22Rv1 (cell line): ENCODE results near the gene CAMK2G.
"Not testable (repeated sequence)": the region's sequence is repeated elsewhere in the genome, so short reads cannot be mapped to it uniquely, and the experiment has no call there.

Source experiments
- H3K27ac ChIP-seq: fragments of 450-650 bp; 2 replicates; pipeline ENCODE4 v1.5.1; 2017
- ZFX ChIP-seq: fragments of 450-650 bp; IDR thresholded peaks from 2 replicates; pipeline ENCODE4 v1.6.1; 2017; ENCODE audit warnings: antibody characterized with exemption, borderline replicate concordance
- TF ChIP-seq, protein P1 (sequence below): fragments of 450-650 bp; IDR thresholded peaks from 2 replicates; pipeline ENCODE4 v1.5.1; 2017; ENCODE audit warnings: mild to moderate bottlenecking

The CAMK2G gene

DNA sequence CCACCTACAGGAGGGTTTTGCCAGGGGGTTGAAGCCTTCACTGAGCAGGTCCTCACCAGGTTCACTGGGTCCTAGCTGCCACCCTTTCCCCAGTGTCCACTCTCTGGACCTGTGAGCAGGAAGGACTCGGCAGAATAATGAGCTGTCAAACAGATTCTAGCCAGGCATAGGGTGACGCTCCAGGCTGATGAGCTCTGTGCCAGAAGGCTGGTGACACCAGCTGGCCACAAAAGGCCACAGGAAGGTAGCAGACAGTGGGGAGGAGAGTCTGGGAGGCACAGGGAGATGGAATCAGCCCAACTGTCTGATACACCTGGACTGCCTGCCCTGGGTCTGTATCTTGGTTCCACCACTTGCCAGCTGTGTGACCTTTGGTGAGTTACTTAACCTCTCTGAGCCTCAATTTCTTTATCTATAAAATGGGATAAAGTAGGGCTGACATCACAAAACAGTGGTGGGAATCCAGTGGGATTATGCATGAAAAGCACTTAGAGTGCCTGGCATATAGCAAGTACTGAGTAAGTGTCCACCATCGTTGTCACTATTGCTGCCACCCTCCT is 36.3 kb downstream of the CAMK2G start:
- H3K27ac ChIP-seq = no peak overlapping the region
- TF ChIP-seq, protein P1, sequence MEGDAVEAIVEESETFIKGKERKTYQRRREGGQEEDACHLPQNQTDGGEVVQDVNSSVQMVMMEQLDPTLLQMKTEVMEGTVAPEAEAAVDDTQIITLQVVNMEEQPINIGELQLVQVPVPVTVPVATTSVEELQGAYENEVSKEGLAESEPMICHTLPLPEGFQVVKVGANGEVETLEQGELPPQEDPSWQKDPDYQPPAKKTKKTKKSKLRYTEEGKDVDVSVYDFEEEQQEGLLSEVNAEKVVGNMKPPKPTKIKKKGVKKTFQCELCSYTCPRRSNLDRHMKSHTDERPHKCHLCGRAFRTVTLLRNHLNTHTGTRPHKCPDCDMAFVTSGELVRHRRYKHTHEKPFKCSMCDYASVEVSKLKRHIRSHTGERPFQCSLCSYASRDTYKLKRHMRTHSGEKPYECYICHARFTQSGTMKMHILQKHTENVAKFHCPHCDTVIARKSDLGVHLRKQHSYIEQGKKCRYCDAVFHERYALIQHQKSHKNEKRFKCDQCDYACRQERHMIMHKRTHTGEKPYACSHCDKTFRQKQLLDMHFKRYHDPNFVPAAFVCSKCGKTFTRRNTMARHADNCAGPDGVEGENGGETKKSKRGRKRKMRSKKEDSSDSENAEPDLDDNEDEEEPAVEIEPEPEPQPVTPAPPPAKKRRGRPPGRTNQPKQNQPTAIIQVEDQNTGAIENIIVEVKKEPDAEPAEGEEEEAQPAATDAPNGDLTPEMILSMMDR = no peak
- TF ChIP-seq ZFX = no peak

DNA sequence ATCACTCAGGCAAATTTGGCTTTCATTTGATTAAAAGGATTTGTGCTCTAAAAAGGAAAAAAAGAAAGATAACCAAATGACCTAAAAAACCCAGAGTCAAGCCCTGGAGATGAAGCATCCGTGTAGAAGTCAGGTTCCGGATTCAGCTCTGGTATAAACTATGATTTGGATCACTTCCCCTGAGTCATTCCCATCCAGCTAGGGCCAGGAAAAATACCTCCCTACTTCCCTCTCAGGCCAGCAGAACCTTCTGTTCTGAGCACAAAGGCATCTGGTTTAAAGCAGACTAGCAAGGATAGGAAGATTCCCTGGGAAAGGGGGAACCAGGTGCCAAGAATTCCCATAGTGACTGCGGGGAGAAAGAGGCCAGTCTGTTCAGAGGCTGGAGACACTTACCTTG is 37.3 kb downstream of the CAMK2G start:
- TF ChIP-seq, protein P1 = no peak
- no peak for TF ChIP-seq ZFX
- H3K27ac ChIP-seq = no peak overlapping the region

DNA sequence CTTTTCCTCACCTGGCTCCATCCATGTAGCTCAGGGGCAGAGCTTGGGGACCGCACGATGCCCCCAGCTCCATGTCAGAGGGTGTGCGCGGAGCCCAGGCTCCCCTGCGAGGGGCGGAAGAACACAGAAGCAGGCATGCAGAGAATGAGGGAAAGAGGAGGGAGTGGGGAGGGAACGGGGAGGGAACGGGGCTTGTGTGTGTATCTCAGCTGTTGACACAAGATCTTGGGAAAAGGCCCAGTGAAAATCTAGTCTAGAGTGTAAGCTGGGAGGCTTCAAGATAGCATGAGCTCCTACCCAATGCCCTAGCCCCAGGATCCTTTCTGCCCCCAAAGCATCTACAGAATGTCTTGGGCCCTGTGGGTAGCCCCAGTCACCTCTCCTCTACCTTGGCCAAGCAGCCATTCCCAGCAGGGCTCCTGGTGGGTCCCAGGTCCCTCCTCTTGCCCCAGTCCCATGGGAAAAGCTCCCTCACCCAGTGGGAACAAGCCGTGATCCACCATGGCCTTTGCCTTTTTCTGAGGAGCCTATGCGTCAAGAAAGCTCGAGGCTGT is 37.9 kb downstream of the CAMK2G start:
- no peak overlapping the region for H3K27ac ChIP-seq
- TF ChIP-seq ZFX = no peak
- TF ChIP-seq, protein P1 = no peak

DNA sequence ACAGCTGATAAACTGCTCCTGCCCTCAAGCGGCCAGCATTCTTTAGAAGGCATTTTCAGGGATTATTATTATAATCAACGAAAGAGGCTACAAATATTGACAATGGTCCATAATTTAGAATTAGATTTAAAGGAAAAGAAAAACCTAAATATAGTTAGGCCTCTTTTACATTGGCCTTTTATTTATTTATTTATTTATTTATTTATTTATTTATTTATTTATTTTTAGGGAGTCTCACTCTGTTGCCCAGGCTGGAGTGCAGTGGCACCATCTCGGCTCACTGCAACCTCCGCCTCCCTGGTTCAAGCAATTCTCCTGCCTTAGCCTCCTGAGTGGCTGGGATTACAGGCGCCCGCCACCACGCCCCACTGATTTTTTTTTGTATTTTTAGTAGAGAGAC is 45.3 kb downstream of the CAMK2G start:
- not testable (repeated sequence) for H3K27ac ChIP-seq

DNA sequence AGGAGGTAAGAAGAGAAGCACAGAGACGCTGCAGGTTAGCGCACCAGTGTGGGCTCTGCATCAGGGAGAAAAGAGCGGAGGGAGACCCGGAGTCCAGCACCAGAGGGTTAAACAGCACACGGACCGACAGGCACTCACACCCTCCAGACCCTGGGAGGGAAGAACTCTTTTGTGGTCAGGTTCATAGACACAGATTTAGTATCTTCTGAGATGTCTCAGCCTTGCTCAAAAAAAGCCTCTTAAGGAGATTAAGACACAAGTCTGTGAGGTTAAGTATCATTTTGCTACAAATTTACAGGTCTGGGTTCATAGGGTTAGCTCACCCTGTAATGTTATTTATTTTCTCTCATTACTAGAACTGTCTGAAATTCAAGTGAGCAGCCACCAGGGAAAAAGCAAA is 46.2 kb downstream of the CAMK2G start:
- H3K27ac ChIP-seq = no peak overlapping the region
- TF ChIP-seq ZFX = no peak
- TF ChIP-seq, protein P1 = no peak

DNA sequence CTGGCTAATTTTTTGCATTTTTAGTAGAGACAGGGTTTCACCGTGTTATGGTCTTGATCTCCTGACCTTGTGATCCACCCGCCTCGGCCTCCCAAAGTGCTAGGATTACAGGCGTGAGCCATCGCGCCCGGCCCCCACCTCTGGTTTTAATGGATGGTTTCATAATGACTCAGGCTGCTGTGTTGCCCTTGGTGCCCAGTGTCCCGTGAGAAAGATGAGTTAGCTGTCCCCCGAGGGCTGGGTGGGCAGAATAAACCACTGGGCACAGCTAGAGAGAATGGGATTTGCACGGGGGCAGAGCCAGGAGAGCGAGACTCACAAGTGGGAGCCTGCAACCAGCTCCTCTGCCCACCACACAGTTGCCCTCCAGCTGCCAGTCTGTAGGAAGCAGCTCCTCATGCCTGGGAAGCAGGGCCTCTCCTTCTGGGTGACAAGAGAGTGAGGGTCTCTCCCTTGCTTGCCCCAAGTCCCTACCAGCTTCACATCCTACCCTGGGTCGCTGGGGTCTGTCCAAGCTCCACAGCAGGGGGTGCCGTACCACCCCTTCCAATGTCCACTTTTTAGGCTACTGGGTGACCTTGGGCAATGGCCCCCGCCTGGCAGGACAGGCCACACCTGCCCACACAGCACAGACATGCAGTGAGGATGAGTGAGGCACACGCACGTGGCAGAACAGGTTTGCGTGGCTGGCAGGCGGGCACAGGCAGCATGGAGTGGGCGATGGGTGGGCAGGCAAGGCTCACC is 46.8 kb downstream of the CAMK2G start:
- no peak overlapping the region for H3K27ac ChIP-seq
- no peak for TF ChIP-seq ZFX
- TF ChIP-seq, protein P1 = no peak

DNA sequence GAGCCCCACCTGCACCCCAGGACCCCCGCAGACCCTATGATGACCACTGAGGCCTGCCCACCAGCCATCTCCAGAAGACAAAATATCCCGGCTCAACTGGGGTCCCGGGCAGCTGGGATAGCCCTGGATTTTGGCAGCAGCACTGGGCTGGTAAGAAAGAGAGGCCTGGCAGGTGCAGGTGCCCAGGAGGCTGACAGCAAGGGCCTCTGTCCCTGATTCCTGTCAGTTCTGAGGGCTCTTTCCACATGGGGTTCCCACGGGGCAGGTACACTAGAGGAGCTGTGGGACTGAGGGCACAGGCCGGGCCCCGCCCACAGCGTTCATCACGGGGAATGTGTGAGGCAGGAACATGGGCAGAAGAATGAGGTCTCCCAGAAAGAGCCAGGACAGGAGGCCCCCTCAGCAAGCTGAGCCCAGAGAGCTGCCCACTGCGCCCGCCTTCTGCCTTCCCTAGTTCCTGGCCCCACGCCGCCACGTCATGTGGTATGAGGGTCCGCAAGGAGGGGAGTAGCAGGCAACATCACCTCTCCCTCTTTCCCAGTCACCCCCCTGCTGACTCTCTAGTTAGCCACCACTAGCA is 50.1 kb downstream of the CAMK2G start:
- no peak overlapping the region for H3K27ac ChIP-seq
- TF ChIP-seq ZFX = no peak
- TF ChIP-seq, protein P1 = no peak
